ENCODE results near the gene SPOCK1. TPM values are rescaled to one million over a fixed set of nuclear protein-coding genes. Genes with fewer than 3 reads are reported as not detected.

The SPOCK1 gene
- total and polyA plus RNA-seq, 9 of the 15 experiments (the other 6 are each of a cell fraction or from before 2014, with no cell fraction given): 0.01 to 0.35 (median 0.04) TPM; not detected in 6

DNA sequence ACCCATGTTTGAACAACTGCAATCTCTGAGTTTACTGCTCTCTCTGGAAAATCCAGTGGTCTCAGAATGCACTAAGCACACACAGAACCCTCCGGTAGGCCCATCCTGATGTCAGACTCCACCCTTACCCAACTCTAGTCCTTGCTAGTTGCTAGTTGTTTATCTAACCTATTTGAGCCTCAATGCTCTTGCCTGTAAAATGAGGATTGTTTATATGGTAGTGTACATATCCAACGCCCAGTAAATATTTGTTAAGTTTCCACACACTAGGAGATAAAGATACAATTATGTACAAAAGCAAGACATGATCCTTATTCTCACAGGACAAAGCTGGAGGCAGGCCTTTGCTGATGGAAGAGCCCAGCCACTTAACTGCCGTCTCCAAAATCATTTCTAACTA is 192.2 kb downstream of the SPOCK1 start:
- WGBS (ENCODE audit: insufficient coverage, low coverage, missing lambda C conversion rate): 7% methylated on average over 3 of the region's 3 CpGs
- no TSS peak for BruUV-seq (replicated peaks)
- H3K4me1 ChIP-seq (replicated peaks in 1 of 2; ENCODE audit: control insufficient read depth in 2 of 2, insufficient read depth in 2 of 2, low read length in 2 of 2): no peaks in the 10 kb centered on the region
- DNase-seq (ENCODE audit: extremely low read depth in 1 of 4, low spot score in 3 of 4): no peak
- no peak overlapping the region for H3K27ac ChIP-seq (ENCODE audit: extremely low read depth, low read depth, low read length)
- CTCF ChIA-PET (ENCODE audit: low intra/inter-chr PET ratio): no interaction called here
- no peak for ATAC-seq
- H3K9me1 ChIP-seq (ENCODE audit: control insufficient read depth, insufficient read depth, low read length): peaks cover 2% of the 10 kb centered on the region
- H3K9me3 ChIP-seq (replicated peaks; ENCODE audit: control insufficient read depth, insufficient read depth, low read depth, low read length): no peaks in the 10 kb centered on the region
- intact Hi-C loops (cut with micrococcal nuclease): no loop called here
- H3K27me3 ChIP-seq (ENCODE audit: control insufficient read depth in 2 of 2, insufficient read depth in 2 of 2, low read length in 2 of 2): no peaks in the 10 kb centered on the region; a peak in 2 of 5 replicates
- in situ Hi-C loops (cut with MboI): no loop called here
- no peaks in the 10 kb centered on the region for H3K79me2 ChIP-seq (ENCODE audit: control insufficient read depth, insufficient read depth, low read length)
- POLR2A ChIA-PET: no interaction called here
- H3K36me3 ChIP-seq (ENCODE audit: control insufficient read depth, insufficient read depth, low read length): no peaks in the 10 kb centered on the region
- H3K4me2 ChIP-seq (ENCODE audit: insufficient read depth, low read length): no peak overlapping the region
- H3K9ac ChIP-seq (ENCODE audit: insufficient read depth in 1 of 2, low read depth in 2 of 2, low read length in 2 of 2): no peak overlapping the region
- H2AFZ ChIP-seq (ENCODE audit: low read depth, low read length): no peak overlapping the region
- H3K4me3 ChIP-seq: no peak overlapping the region
- no peaks in the 10 kb centered on the region for H4K20me1 ChIP-seq (replicated peaks; ENCODE audit: control insufficient read depth, insufficient read depth, low read length)
- no peak for FAIRE-seq
- TF ChIP-seq MEF2A (IDR thresholded peaks at IDR 0.05; ENCODE audit: control insufficient read depth, low read depth, low read length): no peak
- TF ChIP-seq, protein P1, sequence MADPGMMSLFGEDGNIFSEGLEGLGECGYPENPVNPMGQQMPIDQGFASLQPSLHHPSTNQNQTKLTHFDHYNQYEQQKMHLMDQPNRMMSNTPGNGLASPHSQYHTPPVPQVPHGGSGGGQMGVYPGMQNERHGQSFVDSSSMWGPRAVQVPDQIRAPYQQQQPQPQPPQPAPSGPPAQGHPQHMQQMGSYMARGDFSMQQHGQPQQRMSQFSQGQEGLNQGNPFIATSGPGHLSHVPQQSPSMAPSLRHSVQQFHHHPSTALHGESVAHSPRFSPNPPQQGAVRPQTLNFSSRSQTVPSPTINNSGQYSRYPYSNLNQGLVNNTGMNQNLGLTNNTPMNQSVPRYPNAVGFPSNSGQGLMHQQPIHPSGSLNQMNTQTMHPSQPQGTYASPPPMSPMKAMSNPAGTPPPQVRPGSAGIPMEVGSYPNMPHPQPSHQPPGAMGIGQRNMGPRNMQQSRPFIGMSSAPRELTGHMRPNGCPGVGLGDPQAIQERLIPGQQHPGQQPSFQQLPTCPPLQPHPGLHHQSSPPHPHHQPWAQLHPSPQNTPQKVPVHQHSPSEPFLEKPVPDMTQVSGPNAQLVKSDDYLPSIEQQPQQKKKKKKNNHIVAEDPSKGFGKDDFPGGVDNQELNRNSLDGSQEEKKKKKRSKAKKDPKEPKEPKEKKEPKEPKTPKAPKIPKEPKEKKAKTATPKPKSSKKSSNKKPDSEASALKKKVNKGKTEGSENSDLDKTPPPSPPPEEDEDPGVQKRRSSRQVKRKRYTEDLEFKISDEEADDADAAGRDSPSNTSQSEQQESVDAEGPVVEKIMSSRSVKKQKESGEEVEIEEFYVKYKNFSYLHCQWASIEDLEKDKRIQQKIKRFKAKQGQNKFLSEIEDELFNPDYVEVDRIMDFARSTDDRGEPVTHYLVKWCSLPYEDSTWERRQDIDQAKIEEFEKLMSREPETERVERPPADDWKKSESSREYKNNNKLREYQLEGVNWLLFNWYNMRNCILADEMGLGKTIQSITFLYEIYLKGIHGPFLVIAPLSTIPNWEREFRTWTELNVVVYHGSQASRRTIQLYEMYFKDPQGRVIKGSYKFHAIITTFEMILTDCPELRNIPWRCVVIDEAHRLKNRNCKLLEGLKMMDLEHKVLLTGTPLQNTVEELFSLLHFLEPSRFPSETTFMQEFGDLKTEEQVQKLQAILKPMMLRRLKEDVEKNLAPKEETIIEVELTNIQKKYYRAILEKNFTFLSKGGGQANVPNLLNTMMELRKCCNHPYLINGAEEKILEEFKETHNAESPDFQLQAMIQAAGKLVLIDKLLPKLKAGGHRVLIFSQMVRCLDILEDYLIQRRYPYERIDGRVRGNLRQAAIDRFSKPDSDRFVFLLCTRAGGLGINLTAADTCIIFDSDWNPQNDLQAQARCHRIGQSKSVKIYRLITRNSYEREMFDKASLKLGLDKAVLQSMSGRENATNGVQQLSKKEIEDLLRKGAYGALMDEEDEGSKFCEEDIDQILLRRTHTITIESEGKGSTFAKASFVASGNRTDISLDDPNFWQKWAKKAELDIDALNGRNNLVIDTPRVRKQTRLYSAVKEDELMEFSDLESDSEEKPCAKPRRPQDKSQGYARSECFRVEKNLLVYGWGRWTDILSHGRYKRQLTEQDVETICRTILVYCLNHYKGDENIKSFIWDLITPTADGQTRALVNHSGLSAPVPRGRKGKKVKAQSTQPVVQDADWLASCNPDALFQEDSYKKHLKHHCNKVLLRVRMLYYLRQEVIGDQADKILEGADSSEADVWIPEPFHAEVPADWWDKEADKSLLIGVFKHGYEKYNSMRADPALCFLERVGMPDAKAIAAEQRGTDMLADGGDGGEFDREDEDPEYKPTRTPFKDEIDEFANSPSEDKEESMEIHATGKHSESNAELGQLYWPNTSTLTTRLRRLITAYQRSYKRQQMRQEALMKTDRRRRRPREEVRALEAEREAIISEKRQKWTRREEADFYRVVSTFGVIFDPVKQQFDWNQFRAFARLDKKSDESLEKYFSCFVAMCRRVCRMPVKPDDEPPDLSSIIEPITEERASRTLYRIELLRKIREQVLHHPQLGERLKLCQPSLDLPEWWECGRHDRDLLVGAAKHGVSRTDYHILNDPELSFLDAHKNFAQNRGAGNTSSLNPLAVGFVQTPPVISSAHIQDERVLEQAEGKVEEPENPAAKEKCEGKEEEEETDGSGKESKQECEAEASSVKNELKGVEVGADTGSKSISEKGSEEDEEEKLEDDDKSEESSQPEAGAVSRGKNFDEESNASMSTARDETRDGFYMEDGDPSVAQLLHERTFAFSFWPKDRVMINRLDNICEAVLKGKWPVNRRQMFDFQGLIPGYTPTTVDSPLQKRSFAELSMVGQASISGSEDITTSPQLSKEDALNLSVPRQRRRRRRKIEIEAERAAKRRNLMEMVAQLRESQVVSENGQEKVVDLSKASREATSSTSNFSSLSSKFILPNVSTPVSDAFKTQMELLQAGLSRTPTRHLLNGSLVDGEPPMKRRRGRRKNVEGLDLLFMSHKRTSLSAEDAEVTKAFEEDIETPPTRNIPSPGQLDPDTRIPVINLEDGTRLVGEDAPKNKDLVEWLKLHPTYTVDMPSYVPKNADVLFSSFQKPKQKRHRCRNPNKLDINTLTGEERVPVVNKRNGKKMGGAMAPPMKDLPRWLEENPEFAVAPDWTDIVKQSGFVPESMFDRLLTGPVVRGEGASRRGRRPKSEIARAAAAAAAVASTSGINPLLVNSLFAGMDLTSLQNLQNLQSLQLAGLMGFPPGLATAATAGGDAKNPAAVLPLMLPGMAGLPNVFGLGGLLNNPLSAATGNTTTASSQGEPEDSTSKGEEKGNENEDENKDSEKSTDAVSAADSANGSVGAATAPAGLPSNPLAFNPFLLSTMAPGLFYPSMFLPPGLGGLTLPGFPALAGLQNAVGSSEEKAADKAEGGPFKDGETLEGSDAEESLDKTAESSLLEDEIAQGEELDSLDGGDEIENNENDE (IDR thresholded peaks at IDR 0.05; ENCODE audit: low read depth, low read length): no peak
- no peak for TF ChIP-seq SP1 (CRISPR knock-in tag; IDR thresholded peaks at IDR 0.05)
- TF ChIP-seq TRIM24 (IDR thresholded peaks at IDR 0.05): no peak
- no peak for TF ChIP-seq ELF2 (CRISPR knock-in tag; IDR thresholded peaks at IDR 0.05)
- TF ChIP-seq, protein P2, sequence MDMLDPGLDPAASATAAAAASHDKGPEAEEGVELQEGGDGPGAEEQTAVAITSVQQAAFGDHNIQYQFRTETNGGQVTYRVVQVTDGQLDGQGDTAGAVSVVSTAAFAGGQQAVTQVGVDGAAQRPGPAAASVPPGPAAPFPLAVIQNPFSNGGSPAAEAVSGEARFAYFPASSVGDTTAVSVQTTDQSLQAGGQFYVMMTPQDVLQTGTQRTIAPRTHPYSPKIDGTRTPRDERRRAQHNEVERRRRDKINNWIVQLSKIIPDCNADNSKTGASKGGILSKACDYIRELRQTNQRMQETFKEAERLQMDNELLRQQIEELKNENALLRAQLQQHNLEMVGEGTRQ (CRISPR knock-in tag; IDR thresholded peaks at IDR 0.05): no peak
- TF ChIP-seq, protein P3, sequence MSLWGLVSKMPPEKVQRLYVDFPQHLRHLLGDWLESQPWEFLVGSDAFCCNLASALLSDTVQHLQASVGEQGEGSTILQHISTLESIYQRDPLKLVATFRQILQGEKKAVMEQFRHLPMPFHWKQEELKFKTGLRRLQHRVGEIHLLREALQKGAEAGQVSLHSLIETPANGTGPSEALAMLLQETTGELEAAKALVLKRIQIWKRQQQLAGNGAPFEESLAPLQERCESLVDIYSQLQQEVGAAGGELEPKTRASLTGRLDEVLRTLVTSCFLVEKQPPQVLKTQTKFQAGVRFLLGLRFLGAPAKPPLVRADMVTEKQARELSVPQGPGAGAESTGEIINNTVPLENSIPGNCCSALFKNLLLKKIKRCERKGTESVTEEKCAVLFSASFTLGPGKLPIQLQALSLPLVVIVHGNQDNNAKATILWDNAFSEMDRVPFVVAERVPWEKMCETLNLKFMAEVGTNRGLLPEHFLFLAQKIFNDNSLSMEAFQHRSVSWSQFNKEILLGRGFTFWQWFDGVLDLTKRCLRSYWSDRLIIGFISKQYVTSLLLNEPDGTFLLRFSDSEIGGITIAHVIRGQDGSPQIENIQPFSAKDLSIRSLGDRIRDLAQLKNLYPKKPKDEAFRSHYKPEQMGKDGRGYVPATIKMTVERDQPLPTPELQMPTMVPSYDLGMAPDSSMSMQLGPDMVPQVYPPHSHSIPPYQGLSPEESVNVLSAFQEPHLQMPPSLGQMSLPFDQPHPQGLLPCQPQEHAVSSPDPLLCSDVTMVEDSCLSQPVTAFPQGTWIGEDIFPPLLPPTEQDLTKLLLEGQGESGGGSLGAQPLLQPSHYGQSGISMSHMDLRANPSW (CRISPR knock-in tag; IDR thresholded peaks at IDR 0.05): no peak
- TF ChIP-seq RFX1 (IDR thresholded peaks at IDR 0.05): no peak
- no peak for TF ChIP-seq TCF7 (IDR thresholded peaks at IDR 0.05; ENCODE audit: borderline replicate concordance)
